Measurements from ENCODE around the gene GLOD5.

GRCh38 chrX:48781705-48782104 lies 20.2 kb downstream of the GLOD5 start:
- no peak for TF ChIP-seq POLR2A (IDR thresholded peaks at IDR 0.05)
- TF ChIP-seq CTCF (IDR thresholded peaks at IDR 0.05), result no peak

Data from thyroid gland (tissue), 4 donors.